HG03354 (cell line): ENCODE results near the gene STRADA.

Source experiments
- ATAC-seq: cut with Tn5 transposase; IDR thresholded peaks from one replicate; pipeline ENCODE4 v1.9.1; 2021; ENCODE audit warnings: mild to moderate bottlenecking; ENCODE audit not compliant: unreplicated experiment, poor library complexity, severe bottlenecking

STRADA gene

GRCh38 chr17:63703556-63704258, 37.9 kb downstream of the STRADA start:
- ATAC-seq = no peak

GRCh38 chr17:63703029-63703428, 38.6 kb downstream of the STRADA start:
- no peak for ATAC-seq

DNA sequence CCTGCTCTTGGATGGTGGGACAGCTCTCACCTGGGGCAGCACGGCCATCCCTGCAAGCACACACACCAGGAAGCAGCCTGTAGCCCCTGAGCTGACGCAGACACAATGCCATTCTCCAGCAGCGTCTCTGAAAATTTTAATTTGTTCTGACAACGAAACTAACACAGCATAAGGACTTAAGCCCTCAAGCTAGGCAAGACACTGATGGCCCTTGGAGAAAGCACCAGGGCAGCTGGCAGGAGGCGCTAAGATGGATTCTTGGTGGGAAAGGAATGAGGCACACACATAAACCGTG, 38.9 kb downstream of the STRADA start:
- no peak for ATAC-seq

DNA sequence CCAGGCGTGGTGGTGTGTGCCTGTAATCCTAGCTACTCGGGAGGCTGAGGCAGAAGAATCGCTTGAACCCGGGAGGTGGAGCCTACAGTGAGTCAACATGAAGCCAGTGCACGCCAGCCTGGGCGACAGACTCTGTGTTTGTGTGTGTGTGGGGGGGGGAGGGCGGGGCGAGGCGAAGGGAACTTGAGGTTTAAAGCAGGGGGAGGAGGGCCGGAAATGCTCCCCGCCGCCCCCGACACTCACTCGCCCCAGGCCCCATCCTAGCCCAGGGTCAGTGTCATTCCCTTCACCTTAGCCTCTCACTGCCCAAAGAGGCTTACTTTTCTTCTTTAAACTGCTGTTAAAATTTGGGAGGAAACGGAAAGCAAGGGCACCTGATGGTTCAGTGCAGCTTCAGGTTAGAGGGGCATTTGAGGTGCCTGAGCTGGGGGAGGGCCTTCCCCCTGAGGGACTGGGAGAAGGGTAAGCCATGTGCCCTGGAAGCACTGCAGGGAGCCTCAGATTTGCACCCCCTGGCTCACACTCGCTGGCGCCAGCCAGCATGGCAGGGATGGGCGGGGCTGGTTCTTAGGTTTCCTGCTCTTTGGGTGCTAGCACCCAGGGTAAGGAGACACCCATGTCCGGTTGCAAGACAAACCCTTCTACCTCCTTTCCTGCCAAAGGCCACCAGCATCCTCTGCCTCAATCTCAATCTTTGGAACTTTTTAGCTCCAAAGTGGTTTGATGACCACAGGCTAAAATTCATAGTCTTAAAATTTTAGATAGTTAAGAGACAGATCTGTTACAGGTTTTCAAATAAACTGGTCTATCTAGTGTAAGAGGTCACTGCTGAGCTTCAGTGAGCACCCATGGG, 39.5 kb downstream of the STRADA start:
- no peak for ATAC-seq

GRCh38 chr17:63701456-63701820, 40.2 kb downstream of the STRADA start:
- ATAC-seq = no peak

DNA sequence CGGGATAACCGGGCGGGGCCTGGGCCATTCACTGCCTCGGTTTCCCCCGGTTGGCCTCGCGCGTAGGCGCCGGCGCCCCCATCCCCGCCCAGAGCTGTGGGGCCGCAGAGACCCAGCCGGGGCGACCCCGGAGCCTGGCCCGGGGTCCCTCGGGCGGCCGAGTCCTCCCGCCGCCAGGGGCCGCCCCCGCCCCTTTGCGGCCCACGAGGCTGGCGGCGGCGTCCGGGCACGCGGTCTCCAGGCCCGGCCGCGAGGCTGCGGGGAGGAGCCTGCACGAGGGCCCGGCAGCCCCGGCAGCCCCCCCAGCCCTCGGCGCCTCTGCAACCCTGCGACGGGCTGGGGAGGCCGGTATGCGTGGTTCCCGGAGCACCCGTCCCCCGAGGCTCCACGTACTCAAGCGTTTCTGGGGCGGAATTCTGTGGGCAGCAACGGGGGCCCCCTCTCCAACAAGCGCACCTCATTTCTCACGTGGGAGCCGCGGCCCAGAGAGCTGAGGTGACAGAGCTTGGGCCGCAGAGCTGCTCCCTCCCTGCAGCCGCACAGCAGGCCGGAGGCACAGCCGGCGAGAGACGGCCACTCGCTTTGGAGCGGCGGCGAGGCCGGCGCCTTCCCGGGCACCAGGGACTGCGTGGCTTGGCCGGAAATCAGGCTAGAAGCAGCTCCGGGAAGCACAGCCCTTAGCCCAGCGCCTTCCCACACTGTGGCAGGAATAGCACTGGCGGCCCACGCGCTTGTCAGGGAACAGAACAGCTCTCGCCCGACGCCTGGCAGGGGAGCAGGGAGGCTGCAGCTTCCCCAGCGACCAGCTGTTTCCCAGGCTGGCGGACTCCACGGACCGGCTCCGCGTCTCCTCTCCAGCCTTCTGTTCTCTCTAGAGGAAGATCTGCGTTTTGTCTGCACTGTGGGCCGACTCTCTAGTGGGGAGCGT, 40.8 kb downstream of the STRADA start:
- ATAC-seq = peak; percentile 19

DNA sequence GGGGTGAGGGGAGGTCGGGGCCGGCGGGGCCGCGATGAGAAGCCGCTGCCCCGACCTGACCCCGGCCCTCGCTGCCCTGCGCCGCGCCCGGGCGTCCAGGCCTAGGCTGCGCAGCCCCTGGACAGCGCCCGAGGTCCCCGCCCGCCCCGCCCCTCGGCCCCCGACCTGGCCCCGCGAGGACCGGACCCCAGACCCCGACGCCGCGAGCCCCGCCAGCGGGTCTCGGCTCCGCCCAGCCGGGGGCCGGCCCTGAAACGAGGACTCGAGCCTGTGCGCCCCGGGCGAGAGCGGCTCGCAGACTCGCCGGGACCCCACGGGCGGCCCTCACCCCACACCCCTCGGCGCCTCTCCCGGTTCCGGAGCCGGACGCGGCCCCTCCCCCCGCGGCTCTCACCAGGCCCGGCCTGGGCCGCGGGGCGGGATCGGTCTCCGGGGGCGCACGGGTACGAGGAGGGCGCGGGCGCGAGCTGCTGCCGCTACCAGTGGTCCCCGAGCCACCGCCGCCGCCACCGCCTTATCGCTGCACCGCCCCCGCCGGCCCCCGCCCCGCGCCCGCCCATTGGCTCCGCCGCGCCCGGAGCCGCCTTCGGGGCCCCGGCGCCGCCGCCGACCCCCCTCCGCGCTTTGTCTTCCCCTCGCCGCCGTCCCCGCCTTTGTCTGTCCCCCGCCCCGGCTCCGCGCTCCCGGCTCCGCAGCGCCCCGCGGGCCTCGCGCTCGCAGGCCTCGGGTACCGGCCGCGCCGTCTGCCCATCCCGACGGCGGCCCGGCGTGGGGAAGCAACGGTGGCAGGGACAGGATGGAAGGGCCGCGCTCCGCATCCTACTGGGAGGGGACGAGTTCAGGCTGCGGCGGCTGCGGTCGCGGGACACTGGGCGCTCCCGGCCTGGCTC, 41.7 kb downstream of the STRADA start, which contains the start of gene LIMD2:
TSS of gene LIMD2 (minus strand) at position 488 of the 890 bp plus-strand sequence. CDS start 827 bp downstream, outside the sequence.
- ATAC-seq = peak; percentile 22

DNA sequence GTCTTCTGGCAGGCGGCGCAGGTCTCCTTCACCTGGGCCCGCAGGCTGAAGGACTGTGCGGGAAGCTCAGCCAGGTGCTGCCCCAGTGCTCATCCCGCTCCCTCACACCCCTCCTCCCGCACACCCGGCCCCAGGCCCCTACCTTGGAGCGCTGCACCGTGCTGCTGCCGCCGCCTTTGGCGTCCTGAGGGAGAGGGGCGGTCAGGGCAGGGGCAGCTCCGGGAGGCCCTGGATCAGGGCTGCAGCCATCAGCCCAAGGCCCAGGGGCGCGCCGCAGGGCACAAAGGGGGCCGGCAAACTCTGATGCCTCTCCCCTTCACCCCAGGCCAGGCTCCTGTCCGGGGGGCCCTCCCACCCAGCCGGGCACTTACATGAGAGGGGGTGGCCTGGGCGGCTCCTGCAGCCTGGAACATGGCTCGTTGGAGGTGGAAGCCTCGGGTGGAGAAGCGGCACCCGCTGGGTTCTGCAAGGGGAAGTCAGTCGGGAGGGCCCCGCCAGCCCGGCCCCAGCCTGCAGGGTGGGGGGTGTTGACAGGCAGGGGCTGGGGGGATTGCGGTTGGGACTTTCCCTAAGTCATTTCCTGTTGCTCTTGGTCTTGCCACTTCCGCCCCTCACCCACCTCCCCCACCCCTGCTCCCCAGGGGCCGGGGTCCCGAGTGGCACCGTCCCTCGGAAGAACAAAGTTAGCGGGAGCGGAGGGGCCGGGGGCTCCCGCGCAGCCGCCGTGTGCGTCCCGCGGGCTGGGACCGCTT, 42.5 kb downstream of the STRADA start:
- peak; percentile 36 for ATAC-seq

DNA sequence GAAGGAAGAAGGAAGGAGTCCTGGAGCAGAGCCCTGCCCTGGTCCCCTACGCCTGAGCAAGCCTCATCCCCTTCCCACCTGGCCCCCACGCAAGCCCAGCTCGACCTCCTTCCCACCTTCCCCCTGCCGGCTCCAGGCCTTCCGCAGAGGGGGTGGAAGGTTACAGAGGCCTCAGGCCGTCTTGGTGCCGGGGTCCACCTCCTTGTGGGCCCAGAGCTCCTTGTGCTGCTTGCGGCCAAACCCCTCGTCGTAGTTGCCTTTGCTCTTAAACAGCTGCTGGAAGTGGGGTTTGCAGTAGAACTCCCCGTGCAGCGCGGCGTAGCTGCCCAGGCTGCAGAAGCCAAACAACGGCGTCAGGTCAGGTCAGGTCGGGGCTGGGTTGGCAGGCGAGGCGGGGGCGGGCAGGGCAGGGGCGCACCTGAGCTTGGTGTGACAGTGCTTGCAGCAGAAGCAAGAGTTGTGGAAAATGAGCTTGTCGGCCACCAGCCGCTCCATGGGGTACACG, 43.2 kb downstream of the STRADA start:
- ATAC-seq = no peak

- ATAC-seq = peak; percentile 22
Measured at GRCh38 chr17:63697341-63698286, 44.0 kb downstream of the STRADA start.

- ATAC-seq = no peak
Measured at GRCh38 chr17:63696381-63696961, 45.1 kb downstream of the STRADA start.

- no peak for ATAC-seq
Measured at GRCh38 chr17:63695889-63696288, 45.7 kb downstream of the STRADA start.

DNA sequence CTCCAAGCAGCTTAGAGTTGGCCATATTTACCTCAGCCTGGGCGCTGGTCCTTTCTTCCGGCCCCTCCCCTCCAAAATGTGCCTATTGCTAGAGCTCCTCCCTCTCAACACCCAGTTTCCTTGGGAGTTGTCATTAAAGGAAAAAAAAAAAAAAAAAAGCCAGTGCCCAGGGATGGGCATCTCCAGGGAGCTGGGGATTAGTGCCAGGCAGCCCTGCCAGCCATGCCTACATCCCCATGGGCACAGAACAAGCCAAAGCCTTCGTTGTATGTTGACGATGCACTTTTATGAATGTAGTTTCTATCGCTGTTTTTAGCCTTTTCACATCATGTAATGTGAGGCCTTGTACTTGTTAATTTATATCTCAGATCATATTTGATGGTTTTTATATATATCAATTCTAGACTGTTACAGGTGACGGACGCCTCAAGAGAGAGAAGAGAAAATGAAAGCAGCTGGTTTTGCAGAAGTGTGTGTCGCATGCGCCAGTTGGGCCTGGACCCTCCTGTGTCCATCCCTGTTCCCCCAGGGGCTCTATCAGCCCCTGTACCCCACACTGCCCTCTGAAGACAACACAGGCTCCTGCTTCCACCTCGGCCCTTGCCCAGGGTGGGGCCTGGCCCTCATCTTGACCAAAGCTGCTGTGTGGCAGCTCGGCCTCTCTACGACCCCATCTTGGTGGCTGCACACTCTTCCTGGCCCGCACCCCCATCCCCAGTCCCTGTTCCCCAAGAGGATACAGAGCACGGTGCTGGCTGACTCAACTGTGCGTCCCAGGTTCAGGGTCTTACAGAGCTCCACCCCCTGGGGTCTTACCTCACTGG, 46.4 kb downstream of the STRADA start:
- no peak for ATAC-seq

GRCh38 chr17:63694229-63694949, 47.2 kb downstream of the STRADA start:
- no peak for ATAC-seq

GRCh38 chr17:63693411-63694113, 48.0 kb downstream of the STRADA start:
- no peak for ATAC-seq
